CD4-positive, alpha-beta T cell (primary cell): ENCODE data around the gene RAP1GAP2. TPM values are rescaled to one million over a fixed set of nuclear protein-coding genes. Genes with fewer than 3 reads are reported as not detected.
"Not testable (repeated sequence)": the region's sequence is repeated elsewhere in the genome, so short reads cannot be mapped to it uniquely, and the experiment has no call there.

ENCODE experiments used
- ATAC-seq: fragments of 200-7000 bp; cut with Tn5 transposase; one replicate; pipeline ENCODE4 v1.10.0; 2022; ENCODE audit warnings: mild to moderate bottlenecking; ENCODE audit not compliant: poor library complexity
- CTCF ChIA-PET: fragments of 350-600 bp; sonication (Branson Sonifier 250); formaldehyde crosslinking; loops from one replicate; lab custom pipeline; 2021; ENCODE audit warnings: antibody characterized with exemption, inconsistent platforms; lab: Charles Lee
- POLR2A ChIA-PET: fragments of 350-600 bp; sonication (Branson Sonifier 250); formaldehyde crosslinking; loops from one replicate; lab custom pipeline; 2021; ENCODE audit warnings: antibody characterized with exemption, inconsistent platforms; lab: Charles Lee
- DNase-seq, 14 experiments: peaks; one replicate each; pipeline ENCODE4 v3.0.0-alpha.2; 2013 to 2020; ENCODE audit warnings: mixed read lengths in 2 of 14
- H3K27ac ChIP-seq, 2 donors: one replicate each; pipeline versions ENCODE4 v1.5.1 to v1.7.0; 2013; ENCODE audit warnings: low read length in 2 of 2, low read depth in 1 of 2, mild to moderate bottlenecking in 1 of 2
- H3K27me3 ChIP-seq, 2 experiments: 1 replicate in 1 of 2; 2 replicates in 1 of 2; pipeline versions ENCODE4 v1.6.1 to v1.7.0; 2013; ENCODE audit warnings: low read length in 2 of 2, control low read depth in 1 of 2, mild to moderate bottlenecking in 1 of 2, moderate library complexity in 1 of 2; ENCODE audit not compliant: insufficient read depth in 2 of 2, control insufficient read depth in 1 of 2
- H3K36me3 ChIP-seq: one replicate; pipeline ENCODE4 v1.6.1; 2013; ENCODE audit warnings: low read length, control low read depth; ENCODE audit not compliant: insufficient read depth
- H3K4me1 ChIP-seq: one replicate; pipeline ENCODE4 v1.6.1; 2013; ENCODE audit warnings: low read length, control low read depth; ENCODE audit not compliant: insufficient read depth
- H3K4me3 ChIP-seq: one replicate; pipeline ENCODE4 v1.5.1; 2013; ENCODE audit warnings: mild to moderate bottlenecking, low read length, moderate library complexity
- H3K9me3 ChIP-seq, 2 experiments: 1 replicate in 1 of 2; 2 replicates in 1 of 2; pipeline versions ENCODE4 v1.6.1 to v1.7.0; 2013; ENCODE audit warnings: low read length in 2 of 2, mild to moderate bottlenecking in 2 of 2, control low read depth in 1 of 2, moderate library complexity in 1 of 2; ENCODE audit not compliant: control insufficient read depth in 1 of 2, insufficient read depth in 1 of 2
- H3K27ac Mint-ChIP-seq: one replicate; pipeline ENCODE4 v1.8.0; 2020; ENCODE audit warnings: mixed read lengths
- H3K27me3 Mint-ChIP-seq: one replicate; pipeline ENCODE4 v1.8.0; 2021; ENCODE audit warnings: mixed read lengths
- H3K36me3 Mint-ChIP-seq: one replicate; pipeline ENCODE4 v1.8.0; 2021; ENCODE audit warnings: low read depth, mixed read lengths
- H3K4me1 Mint-ChIP-seq: one replicate; pipeline ENCODE4 v1.8.0; 2021; ENCODE audit warnings: low read depth, mixed read lengths
- H3K4me3 Mint-ChIP-seq: one replicate; pipeline ENCODE4 v1.8.0; 2020; ENCODE audit warnings: mild to moderate bottlenecking, mixed read lengths
- H3K9me3 Mint-ChIP-seq: one replicate; pipeline ENCODE4 v1.8.0; 2020; ENCODE audit warnings: mixed read lengths
- CTCF ChIP-seq: fragments of 200-600 bp; IDR thresholded peaks from one replicate; pipeline ENCODE4 v1.8.0; 2022; ENCODE audit warnings: antibody characterized with exemption, mild to moderate bottlenecking
- intact Hi-C, 2 experiments: fragments of 100-400 bp; cut with DNase I in 1 of 2; cut with micrococcal nuclease in 1 of 2; formaldehyde crosslinking; loops; one replicate each; pipeline versions ENCODE4 v1.15.1 to v1.9.0; 2023 to 2025; cut with DNase I, micrococcal nuclease
- total RNA-seq, 174 experiments: library from RNA in 2 of 174; stranded (reverse) in 2 of 174; gene quantifications; one replicate each; pipeline ENCODE4 v1.2.3 and lab custom pipeline; 2021 to 2026

Gene RAP1GAP2
- total RNA-seq, 2 experiments from 2014 or later: 46.3 to 49.7 TPM

DNA sequence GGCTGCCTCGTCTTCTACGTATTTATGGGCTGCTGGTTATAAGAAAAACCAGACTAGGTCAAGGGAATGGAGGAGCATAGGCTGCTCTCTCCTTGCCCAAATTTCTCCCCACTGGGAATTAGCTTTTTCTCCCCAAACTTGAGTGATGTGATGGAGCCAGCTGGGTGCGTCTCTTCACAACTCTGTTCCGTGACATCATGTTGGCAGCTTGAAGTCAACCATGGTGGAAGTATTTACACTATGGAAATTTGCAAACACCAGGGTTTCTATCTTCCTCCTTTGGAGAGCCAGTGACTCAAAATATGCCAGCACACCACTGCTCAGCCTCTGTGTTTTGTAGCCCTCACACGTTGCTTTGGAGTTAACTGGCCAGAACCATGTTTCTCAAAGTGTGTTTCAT, 189.1 kb downstream of the RAP1GAP2 start:
- ChIA-PET POLR2A (no interaction called here), CTCF (no interaction called here)
- no peak for TF ChIP-seq CTCF
- Mint-ChIP-seq H3K9me3 (no peaks in the 10 kb centered on the region), H3K27ac (no peak overlapping the region), H3K4me1 (no peaks in the 10 kb centered on the region), H3K36me3 (peaks cover 82% of the 10 kb centered on the region), H3K27me3 (no peaks in the 10 kb centered on the region), H3K4me3 (no peak overlapping the region)
- Histone ChIP-seq H3K9me3 (no peaks in the 10 kb centered on the region), H3K27ac (no peak overlapping the region), H3K4me1 (no peaks in the 10 kb centered on the region), H3K4me3 (no peak overlapping the region), H3K36me3 (peaks cover 69% of the 10 kb centered on the region), H3K27me3 (no peaks in the 10 kb centered on the region)
- ATAC-seq: no peak
- intact Hi-C loops: no loop called here
- no peak for DNase-seq

GRCh38 chr17:2986925-2987324, 190.7 kb downstream of the RAP1GAP2 start:
- ChIA-PET POLR2A (no interaction called here), CTCF (interaction anchor here (0.5 kb wide), 1 partner anchor 125 kb away, joined by 3 read pairs; no protein-coding TSS in a partner anchor)
- no peaks in the 10 kb centered on the region for H3K4me1 ChIP-seq
- no peak for DNase-seq
- H3K27ac ChIP-seq: no peak overlapping the region
- H3K9me3 Mint-ChIP-seq: no peaks in the 10 kb centered on the region
- H3K4me1 Mint-ChIP-seq: no peaks in the 10 kb centered on the region
- no peak overlapping the region for H3K4me3 Mint-ChIP-seq
- no peaks in the 10 kb centered on the region for H3K9me3 ChIP-seq
- intact Hi-C loops: no loop called here
- H3K4me3 ChIP-seq: no peak overlapping the region
- peaks cover 77% of the 10 kb centered on the region for H3K36me3 Mint-ChIP-seq
- ATAC-seq: no peak
- H3K27me3 Mint-ChIP-seq: no peaks in the 10 kb centered on the region
- TF ChIP-seq CTCF: no peak
- no peak overlapping the region for H3K27ac Mint-ChIP-seq
- peaks cover 65% of the 10 kb centered on the region for H3K36me3 ChIP-seq
- no peaks in the 10 kb centered on the region for H3K27me3 ChIP-seq

DNA sequence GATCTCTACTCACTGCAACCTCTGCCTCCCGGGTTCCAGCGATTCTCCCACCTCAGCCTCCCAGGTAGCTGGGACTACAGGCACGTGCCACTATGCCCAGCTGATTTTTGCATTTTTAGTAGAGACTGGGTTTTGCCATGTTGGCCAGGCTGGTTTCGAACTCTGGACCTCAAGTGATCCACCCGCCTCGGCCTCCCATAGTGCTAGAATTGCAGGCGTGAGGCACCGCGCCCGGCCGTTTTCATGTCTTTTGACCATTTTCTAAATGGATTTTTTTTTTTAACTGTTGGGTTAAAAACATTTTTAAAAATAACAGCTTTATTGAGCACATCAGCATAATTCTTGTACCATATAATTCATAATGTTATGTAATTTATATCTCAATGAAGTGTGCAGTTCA, 193.2 kb downstream of the RAP1GAP2 start:
- CTCF ChIA-PET, H3K4me3 ChIP-seq, H3K9me3 Mint-ChIP-seq, H3K27me3 ChIP-seq, H3K4me1 Mint-ChIP-seq, H3K9me3 ChIP-seq, H3K4me3 Mint-ChIP-seq, H3K4me1 ChIP-seq, H3K27me3 Mint-ChIP-seq, H3K27ac Mint-ChIP-seq, intact Hi-C loops, H3K27ac ChIP-seq, ATAC-seq, DNase-seq: not testable (repeated sequence)
- peaks cover 52% of the 10 kb centered on the region for H3K36me3 ChIP-seq
- peaks cover 66% of the 10 kb centered on the region for H3K36me3 Mint-ChIP-seq
- POLR2A ChIA-PET: interaction anchor here (0.6 kb wide), 1 partner anchor 135 kb away, joined by 3 read pairs; no protein-coding TSS in a partner anchor

DNA sequence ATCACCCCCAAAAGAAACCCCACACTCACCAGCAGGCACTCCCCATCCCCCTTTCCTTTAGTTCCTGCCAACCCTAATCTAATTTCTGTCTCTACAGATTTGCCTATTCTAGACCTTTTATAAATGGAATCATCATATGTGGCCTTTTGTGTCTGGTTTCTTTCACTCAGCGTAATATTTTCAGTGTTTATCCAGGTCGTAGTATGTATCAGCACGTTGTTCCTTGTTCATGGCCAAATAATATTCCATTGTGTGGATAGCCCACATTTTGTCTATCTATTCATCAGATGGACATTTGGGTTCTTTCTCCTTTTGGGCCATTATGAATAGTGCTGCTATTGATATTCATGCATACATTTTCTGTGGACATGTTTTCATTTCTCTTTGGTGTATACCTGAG, 193.6 kb downstream of the RAP1GAP2 start:
- H3K27ac ChIP-seq: no peak overlapping the region
- ATAC-seq (no peak), DNase-seq (no peak)
- no peaks in the 10 kb centered on the region for H3K4me1 ChIP-seq
- H3K27me3 ChIP-seq: no peaks in the 10 kb centered on the region
- CTCF ChIA-PET: no interaction called here
- Mint-ChIP-seq H3K4me1 (no peaks in the 10 kb centered on the region), H3K9me3 (no peaks in the 10 kb centered on the region), H3K27ac (no peak overlapping the region), H3K36me3 (peaks cover 61% of the 10 kb centered on the region), H3K27me3 (no peaks in the 10 kb centered on the region), H3K4me3 (no peak overlapping the region)
- no peak for TF ChIP-seq CTCF
- H3K4me3 ChIP-seq: no peak overlapping the region
- peaks cover 49% of the 10 kb centered on the region for H3K36me3 ChIP-seq
- intact Hi-C loops: no loop called here
- H3K9me3 ChIP-seq: no peaks in the 10 kb centered on the region
- POLR2A ChIA-PET: no interaction called here
